GM12892 (cell line): Measurements from ENCODE around the gene TTLL11.

ENCODE experiments used
- POLR2AphosphoS5 ChIP-seq: IDR thresholded peaks from 2 replicates; pipeline ENCODE4 v1.6.1; 2011; ENCODE audit warnings: low read depth, low read length, control low read depth
- TAF1 ChIP-seq: IDR thresholded peaks from 2 replicates; pipeline ENCODE4 v1.6.1; 2011; ENCODE audit warnings: low read depth, mild to moderate bottlenecking, control low read depth, low read length, borderline replicate concordance

- TF ChIP-seq TAF1 = no peak
- no peak for TF ChIP-seq POLR2AphosphoS5
Observed at GRCh38 chr9:121984726-121985402, 108.2 kb downstream of the TTLL11 start.
